HG03521 (cell line): Measurements from ENCODE around the gene CES4A.
"Not testable (repeated sequence)": the region's sequence is repeated elsewhere in the genome, so short reads cannot be mapped to it uniquely, and the experiment has no call there.

ENCODE experiments used
- ATAC-seq: cut with Tn5 transposase; IDR thresholded peaks from one replicate; pipeline ENCODE4 v1.9.1; 2021; ENCODE audit warnings: mild to moderate bottlenecking, moderate library complexity; ENCODE audit not compliant: unreplicated experiment

The CES4A gene

DNA sequence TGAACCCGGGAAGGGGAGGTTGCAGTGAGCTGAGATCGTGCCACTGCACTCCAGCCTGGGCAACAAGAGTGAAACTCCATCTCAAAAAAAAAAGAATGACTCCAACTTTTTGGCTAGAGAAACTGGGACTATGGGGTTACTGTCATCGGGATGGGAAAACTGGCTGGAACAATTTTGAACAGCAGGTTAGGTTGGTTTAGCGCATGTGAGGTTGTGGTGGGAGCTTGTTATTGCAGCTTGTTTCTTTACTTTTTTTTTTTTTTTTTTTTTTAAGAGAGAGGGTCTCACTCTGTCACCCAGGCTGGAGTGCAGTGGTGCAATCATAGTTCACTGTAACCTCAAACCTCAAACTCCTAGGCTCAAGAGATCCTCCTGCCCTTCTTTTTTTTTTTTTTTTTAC lies 53.1 kb downstream of the CES4A start:
- not testable (repeated sequence) for ATAC-seq

- no peak for ATAC-seq
Observed at GRCh38 chr16:67043420-67043819, 55.0 kb downstream of the CES4A start.

DNA sequence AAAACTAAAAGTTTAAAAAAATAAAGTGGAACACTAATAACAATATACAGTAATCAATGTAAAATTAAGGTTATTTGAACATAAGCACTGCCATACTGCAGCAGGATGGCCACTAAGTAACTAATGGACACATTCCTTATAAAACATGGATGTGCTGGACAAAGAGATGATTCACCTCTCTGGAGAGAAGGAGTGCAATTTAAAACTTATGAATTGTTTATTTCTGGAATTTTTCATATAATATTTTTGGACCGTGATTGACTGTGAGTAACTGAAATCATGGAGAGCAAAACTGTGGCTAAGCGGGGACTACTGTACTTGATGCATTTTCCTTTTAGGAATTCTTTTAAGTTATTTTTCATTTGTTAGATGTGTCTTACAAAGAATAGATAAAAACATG lies 62.4 kb downstream of the CES4A start:
- ATAC-seq, result no peak

- no peak for ATAC-seq
Observed at GRCh38 chr16:67052399-67052798, 64.0 kb downstream of the CES4A start.

GRCh38 chr16:67053767-67054334 lies 65.5 kb downstream of the CES4A start:
- ATAC-seq, result no peak

DNA sequence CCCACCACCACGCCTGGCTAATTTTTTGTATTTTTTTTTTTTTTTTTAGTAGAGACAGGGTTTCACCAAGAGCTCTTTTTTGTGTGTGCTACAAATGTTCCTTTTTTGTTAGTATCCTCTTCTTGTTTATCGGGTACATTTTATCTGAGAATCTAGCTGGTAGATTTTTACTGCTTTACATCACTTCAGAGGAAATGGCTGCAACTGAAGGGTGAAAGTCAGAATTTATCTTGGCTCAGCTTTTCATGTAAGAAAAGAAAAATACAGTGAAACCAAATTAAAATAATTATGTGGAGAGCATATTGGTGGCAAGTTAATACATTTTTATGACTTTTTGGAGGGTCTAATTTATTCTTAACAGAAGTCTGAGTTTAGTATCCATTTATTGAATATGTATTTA lies 66.5 kb downstream of the CES4A start:
- no peak for ATAC-seq

GRCh38 chr16:67055712-67056487 lies 67.5 kb downstream of the CES4A start:
- no peak for ATAC-seq
